SH-SY5Y (cell line): Measurements from ENCODE around the gene PTRHD1.

Source experiments
- GATA2 ChIP-seq: IDR thresholded peaks from 2 replicates; pipeline ENCODE4 v1.6.1; 2011; ENCODE audit warnings: mild to moderate bottlenecking, low read depth, low read length
- GATA3 ChIP-seq: IDR thresholded peaks from 2 replicates; pipeline ENCODE4 v1.6.1; 2011; ENCODE audit warnings: low read depth, mild to moderate bottlenecking, low read length, moderate library complexity

PTRHD1 gene

DNA sequence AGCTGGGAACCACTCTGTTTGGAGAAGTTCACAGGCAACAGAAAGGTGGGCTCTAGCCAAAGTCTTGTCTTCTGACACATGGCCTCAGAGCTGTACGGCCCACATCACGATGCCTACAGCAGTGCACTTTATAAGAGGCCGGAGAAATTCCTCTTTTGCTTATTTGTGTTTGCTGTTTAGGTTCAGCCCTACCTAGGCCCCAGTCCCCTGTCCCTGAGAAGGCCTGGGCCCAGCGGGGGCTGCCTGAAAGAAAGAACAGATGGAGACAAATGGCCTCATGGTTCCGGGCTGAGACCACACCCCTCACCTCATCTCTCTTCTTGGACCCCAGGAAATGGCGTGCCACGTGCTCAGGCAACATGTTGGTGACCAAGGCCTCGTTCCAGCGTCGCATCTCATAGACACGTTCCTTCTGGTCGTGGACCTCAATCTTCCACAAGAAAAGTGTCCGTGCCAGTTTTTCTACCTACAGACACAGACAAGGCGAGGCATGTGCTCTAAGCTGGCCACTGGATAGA, 30.9 kb upstream of the PTRHD1 start:
- TF ChIP-seq GATA2: no peak
- TF ChIP-seq GATA3: no peak

DNA sequence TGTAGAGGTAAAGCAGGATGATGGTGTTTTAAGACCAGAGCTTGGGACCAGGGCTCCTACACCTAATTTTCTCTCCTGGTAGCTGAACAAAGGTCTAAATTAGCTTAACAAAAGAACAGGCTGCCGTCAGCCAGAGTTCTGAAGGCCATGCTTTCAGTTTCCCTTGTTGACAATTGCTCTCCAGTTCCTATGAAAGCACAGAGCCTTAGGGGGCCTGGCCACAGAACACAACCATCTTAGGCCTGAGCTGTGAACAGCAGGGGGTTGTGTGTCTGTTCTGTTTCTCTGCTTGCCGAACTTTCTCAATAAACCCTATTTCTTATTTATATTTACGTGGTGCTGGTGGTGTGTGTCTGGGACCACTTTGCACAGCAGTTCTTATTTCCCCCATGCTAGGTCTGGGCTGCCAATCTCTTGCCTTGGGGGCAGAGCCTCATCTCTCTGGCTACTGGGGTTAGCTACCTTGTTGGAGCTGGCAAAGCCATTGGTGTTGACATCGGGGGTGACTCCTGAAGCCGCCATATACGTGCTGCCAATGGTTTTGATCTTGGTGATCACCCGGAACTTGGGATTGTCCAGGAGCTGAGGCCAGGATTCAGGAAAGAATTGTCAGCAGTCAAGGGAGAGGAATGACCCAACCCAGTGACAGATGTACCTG, 29.0 kb upstream of the PTRHD1 start:
- TF ChIP-seq GATA3: no peak
- no peak for TF ChIP-seq GATA2

DNA sequence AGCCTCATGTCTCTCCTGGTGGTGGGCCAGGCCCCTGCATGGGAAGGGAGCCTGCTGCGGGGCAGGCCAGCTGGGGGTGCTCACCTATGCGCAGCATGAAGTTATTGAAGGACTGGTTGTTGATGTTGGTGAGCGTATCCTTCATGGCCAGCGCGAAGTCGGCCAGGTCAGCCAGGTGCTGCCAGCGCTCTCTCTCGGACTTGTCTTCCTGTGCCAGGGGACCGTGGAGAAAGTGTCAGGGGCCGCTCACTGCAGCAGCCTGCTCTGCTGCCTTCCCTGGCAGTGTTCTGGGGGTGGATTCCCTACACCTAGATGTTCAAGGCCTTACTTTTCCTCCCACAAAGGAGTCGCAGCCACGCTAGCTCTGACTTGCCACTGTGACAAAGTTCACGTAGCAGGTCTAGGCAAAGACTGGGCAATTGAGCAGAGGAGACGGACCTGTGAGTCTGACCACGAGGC, 28.3 kb upstream of the PTRHD1 start:
- TF ChIP-seq GATA3 (no peak), GATA2 (no peak)

DNA sequence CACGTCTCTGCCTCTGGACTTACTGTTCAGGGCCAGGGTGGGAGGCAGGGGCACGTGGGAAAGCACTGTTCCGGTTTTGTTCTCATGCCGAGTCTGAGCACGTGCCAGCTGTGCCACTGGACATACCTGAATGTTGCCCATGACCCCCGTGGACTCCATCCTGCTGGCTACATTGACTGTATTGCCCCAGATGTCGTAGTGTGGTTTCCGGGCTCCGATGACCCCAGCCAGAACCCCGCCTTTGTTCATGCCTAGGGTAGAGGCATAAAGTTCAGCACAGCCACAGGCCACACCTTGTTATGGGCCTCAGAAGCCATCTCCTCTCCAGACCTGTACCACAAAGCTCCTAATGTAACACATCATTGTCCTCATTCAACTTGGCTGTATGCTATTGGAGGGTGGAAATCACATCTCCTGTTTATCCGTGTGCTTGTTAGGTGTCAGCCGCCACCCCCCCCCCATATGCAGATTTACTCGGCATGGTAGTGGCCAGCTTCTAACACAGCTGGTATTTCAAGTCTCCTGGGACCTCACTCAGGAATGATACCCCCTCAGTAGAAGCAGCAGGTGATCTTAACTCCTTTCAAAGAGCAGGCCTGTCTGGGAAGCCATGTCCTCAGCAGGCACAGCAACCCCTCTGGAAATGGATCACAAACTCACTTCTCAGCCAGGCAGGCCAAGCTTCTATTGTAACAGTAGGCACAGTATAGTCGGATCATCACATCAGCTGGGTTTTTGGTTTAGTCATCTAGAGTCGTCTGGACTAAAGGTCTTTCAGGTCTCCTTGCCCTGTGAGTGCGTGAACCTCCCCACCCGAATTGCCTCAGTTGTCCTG, 27.6 kb upstream of the PTRHD1 start:
- no peak for TF ChIP-seq GATA3
- TF ChIP-seq GATA2: no peak

DNA sequence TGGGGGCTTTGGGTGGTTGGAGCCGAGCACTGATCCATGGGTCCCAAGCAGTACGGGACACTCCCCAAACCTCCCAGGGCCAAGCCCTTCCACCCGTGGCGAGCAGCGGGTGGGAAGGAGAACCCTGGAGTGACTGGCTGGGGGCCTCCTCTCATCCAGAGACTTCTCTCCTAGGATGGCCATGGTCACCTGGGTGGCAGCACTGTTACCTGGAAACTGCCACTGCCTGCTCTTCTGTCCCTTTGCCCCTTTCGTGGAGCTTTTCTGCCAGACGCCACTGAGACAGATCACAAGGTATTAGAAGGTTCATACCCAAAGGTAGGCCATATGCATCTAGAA, 27.0 kb upstream of the PTRHD1 start:
- TF ChIP-seq GATA3: no peak
- no peak for TF ChIP-seq GATA2

DNA sequence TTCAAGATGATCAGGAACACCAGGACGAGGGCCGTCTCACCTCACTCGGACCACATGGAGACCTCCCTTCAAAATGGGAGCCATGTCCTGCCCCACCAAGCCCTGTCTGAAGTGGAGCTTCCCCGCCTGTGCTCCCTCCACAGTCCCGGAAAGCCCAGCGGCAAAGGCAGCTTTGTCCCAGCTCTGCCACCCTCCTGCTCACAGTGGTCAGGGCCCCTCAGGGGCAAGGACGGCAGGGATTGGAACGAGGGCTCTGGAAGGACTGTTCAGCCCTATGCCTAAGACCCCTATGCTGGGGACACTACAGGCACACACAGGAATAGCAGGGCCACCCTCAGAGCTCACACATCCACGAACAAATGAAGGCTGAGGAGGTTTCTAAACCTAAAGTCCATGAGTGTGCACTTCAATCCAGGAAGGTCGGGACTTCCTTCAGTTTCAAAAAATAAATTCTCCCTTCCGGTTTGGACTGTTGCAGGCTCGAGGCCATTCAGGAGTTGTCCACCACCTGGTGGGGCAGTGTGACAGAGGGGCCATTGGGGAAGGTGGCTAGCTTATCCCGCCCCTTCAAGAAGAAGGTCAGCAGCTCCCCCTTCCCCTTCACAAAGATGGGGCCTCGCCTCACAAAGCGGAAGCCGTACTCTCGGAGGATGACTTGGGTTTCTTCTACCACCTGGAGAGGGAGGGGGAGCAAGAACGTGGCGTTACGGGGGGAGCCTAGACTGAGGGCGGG, 26.4 kb upstream of the PTRHD1 start:
- no peak for TF ChIP-seq GATA2

DNA sequence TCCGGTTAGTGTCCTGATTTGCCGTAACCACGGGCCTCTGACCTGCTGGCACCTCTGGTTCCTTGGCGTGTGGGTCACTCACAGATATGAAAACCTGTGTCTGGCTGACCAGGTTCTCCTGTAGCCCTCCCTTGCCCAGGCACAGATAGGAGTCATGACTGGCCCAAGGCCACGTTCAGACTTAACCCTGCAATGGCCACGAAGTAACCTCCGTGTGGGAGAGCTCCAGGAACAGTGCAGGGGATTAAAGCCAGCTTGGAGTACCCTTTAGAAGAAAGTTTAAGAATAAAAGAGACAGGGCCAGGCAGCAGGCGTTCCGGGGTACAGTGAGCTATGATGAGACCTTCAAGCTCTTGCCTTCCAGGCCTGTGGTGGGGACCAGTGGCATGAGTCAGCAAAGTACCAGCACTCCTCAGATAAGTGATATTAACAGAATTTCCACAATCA, 25.6 kb upstream of the PTRHD1 start:
- no peak for TF ChIP-seq GATA3
- no peak for TF ChIP-seq GATA2

DNA sequence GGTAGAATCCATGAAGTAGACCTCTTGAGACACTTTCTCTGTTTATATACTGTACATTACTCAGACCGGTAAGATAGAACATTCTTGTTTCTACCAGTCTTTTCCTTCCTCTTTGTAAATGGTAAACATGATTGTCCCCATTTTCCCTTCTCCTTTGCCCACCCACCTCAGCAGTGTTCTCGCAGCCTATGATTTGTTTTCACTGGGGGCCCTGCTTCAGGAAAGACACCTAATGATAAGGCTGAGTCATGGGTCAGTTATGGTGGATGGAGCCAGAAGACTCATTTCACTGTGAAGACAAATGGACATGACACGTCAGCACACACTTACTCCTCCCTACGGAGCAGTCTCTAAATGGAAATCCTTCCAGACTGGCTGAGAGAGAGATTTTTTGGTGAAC, 23.7 kb upstream of the PTRHD1 start:
- TF ChIP-seq GATA3 (no peak), GATA2 (no peak)

DNA sequence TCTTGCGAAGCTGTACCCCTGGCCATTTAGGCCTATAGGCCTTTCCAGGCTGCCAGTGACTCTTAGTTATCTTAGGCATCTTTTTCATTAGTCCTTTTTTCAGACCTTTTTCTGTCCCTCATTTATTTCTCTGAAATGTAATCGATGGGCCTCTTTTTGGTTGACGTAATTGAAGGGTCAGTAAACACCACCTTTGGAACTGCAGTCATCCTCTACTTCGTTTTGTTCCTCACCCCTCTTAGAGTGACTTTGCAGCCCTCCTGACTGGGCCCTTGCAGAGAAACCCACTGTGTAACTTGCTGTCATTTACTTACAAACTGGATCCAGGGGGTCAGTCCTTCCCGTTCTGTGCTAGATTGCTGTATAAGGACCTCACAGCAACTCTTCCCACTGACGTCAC, 23.2 kb upstream of the PTRHD1 start:
- no peak for TF ChIP-seq GATA2
- TF ChIP-seq GATA3: no peak

DNA sequence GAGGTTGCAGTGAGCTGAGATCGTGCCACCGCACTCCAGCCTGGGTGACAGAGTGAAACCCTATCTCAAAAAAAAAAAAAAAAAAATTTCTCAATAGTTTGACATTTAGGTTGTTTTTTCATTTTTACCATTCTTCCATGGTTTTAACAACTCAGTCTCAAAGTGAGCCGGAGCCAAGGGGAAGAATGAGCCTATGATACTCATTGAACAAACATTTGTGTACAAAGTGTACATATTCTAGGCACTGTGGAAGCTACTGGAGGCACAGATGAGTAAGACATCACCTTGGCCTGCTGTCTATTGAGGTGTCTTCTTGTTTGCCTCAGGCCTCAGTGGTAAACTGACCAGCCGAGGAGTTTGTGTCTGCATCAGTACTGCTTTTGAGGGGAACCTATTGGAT, 22.0 kb upstream of the PTRHD1 start:
- TF ChIP-seq GATA2 (no peak), GATA3 (no peak)

DNA sequence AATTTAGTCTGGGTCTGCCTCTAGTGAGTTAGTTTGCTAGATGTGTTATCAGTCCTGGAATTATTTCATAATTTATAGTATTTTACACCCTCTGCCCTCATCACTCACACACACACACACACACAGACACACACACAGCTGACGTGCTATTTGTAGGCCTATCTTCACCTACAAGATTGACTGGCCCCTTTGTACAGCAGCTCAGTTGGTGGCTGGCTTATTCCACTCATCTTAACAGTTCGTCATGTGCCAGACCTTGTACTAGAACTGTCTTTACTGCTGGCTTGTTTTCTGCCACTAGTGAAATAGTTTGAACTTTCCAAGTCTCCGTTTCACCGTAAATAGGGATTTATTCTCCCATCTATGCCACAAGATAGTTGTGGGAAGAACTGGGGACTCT, 21.3 kb upstream of the PTRHD1 start:
- no peak for TF ChIP-seq GATA3
- no peak for TF ChIP-seq GATA2

DNA sequence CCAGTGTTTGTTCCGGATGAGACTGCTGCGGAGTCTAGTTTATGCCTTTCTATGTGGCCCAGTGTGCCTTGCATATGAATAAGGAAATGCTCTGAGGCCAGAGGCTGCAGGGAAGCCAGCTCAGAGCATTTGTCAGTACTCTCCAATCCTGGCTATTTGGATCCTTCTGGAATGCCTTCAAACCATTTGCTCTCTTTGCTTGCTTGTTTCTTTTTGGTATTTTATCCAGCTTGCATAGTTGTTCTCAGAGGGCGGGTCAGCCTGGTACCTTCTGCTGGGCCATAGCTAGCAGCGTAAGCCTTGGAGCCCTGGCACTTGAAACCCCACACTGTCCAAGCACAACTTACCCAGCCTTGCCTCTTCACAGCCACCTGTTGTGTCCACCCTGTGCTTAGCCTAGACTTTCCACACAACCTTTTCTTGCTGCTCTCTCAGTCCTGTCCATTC, 20.5 kb upstream of the PTRHD1 start:
- TF ChIP-seq GATA3 (no peak), GATA2 (no peak)

DNA sequence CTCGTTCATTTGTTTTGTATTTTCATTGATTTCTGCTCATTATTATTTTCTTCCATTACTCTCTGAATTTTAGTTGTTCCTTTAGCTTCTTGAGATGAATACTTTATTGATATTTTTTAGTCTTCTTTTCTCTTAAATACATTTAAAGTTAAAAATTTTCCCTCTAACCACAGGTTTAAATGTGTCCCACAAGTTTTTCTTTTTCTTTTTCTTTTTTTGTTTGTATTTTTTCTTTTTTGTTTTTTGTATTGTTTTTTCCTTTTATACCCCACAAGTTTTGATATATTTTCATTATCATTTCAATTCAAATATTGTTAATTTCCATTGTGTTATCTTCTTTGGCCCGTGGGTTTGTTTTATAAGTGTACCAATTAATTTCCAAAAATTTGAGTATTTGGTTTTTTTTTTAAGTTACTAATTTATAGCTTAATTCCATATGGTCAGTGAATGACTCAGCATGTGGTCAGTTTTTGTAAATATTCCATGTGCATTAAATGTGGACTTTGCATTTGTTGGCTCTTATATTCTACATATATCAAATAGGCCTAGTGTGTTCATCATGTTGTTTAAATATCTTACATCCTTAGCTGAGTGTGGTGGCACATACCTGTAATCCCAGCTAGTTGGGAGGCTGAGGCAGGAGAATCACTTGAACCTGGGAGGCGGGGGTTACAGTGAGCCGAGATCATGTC, 16.3 kb upstream of the PTRHD1 start:
- TF ChIP-seq GATA3 (no peak), GATA2 (no peak)

DNA sequence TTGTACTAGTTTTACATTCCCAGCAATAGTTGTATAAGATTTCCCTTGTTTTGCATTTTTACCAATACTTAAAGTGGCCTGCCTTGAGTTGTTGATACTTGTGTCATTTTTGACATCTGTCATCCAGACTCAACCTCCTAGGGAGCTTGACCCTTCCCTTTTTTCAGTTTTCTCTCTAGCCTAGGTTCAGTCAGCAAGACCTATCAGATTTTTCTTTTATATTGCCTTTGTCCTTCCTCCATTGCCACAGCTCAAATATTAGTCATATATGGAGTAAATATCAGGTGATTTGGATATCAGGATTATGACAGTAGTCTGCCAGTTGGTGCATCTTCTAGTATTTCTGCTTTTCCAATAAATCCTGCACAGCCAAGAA, 13.5 kb upstream of the PTRHD1 start:
- TF ChIP-seq GATA3: no peak
- no peak for TF ChIP-seq GATA2

DNA sequence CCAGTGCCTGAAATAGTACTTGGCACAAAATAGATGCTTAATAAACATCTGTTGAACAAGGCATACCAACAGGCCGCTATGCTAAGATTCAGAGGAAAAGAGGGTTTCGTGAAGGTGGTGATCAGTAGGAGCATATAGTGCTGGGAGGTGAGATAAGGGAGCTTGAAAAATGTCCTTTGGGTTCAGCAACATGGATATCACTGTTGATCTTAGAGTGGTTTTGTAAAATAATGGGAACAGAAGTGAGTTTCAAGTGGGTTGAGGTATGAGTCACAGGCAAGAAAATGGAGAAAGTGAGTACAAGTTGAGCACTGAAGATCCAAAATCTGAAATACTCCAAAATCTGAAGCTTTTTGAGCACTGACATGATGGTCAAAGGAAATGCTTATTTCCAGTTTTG, 4.5 kb upstream of the PTRHD1 start:
- TF ChIP-seq GATA3: no peak
- TF ChIP-seq GATA2: no peak

DNA sequence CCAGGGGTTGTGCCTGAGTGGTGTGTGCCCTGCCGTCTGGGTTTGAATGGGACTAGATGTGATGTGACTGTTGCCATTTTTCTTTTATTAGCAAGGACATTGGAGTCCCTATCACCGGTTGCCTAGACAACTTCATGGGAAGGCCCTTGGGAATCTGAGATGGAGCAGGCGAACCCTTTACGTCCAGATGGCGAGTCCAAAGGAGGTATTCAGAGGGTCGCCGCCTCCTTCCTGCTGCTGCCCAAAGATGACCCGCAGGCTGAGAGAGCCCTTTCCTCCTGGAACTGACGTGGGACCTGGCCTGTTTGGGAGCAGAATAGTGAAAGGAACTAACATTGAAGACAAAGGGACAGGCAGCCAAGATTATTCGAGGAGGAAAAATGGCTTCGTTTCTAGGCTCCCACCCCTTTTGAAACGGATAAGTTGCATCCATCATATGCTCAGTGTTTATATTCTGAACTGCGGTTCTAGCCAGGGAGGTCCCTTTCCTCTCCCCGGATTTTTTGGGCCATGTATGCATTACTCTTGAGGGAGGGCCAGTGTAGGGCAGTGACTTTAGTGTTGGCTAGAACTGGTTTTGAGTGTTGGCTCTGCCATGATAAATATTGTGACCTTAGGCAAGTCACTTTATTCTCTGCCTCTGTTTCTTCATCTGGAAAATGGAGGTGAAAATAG, 707 bp upstream of the PTRHD1 start:
- TF ChIP-seq GATA2: no peak
- TF ChIP-seq GATA3: no peak
